HepG2 (cell line): ENCODE measurements around the gene KREMEN1. TPM values are rescaled to one million over a fixed set of nuclear protein-coding genes. Genes with fewer than 3 reads are reported as not detected.

Experiments used
- ATAC-seq: fragments of 200-7000 bp; cut with Tn5 transposase; 3 replicates; pipeline ENCODE4 v1.9.1; 2020; ENCODE audit warnings: mild to moderate bottlenecking, moderate library complexity
- BruUV-seq: library from RNA; stranded (reverse); fragments of 400-500 nt; replicated peaks from 2 replicates; lab custom pipeline; 2021; lab: Mats Ljungman, UMichigan
- CTCF ChIA-PET: fragments of 300-600 bp; formaldehyde crosslinking; extraction: SDS; loops from one replicate; lab custom pipeline; 2021; ENCODE audit warnings: low total read pairs, inconsistent platforms, low intra/inter-chr PET ratio; lab: Yijun Ruan, JAX
- POLR2A ChIA-PET: fragments of 350-600 bp; sonication (Branson Sonifier 250); formaldehyde crosslinking; loops from one replicate; lab custom pipeline; 2020; ENCODE audit warnings: antibody characterized with exemption, inconsistent platforms; lab: Yijun Ruan, JAX
- DNase-seq: peaks from one replicate; pipeline ENCODE4 v3.0.0-alpha.2; 2015; ENCODE audit warnings: low spot score
- FAIRE-seq: peaks from 3 replicates; lab custom pipeline; 2011; peaks lifted over from hg19 to GRCh38; lab: Jason Lieb, UNC
- H2AFZ ChIP-seq: one replicate; pipeline ENCODE4 v1.6.1; 2011; ENCODE audit warnings: low read length, inconsistent platforms
- H3K27ac ChIP-seq: fragments of 300-600 bp; 3 replicates; pipeline ENCODE4 v1.8.0; 2011; ENCODE audit warnings: mixed run types, mild to moderate bottlenecking, mixed read lengths, low read length, inconsistent platforms; ENCODE audit not compliant: insufficient read depth; ENCODE audit errors: extremely low read length
- H3K27me3 ChIP-seq, 2 experiments: fragments of 200-600 bp in 1 of 2; 2 replicates in 1 of 2; 3 replicates in 1 of 2; pipeline versions ENCODE4 v1.6.0 to v1.8.0; 2011; ENCODE audit warnings: low read length in 2 of 2, mild to moderate bottlenecking in 2 of 2, moderate library complexity in 2 of 2, inconsistent platforms in 1 of 2; ENCODE audit not compliant: insufficient read depth in 2 of 2, control insufficient read depth in 1 of 2
- H3K36me3 ChIP-seq, 2 experiments: fragments of 200-600 bp in 1 of 2; replicated peaks in 1 of 2; 2 replicates in 1 of 2; 3 replicates in 1 of 2; pipeline versions ENCODE4 v1.5.1 to v1.8.0; 2011; ENCODE audit warnings: low read length in 2 of 2, inconsistent platforms in 1 of 2; ENCODE audit not compliant: insufficient read depth in 2 of 2, control insufficient read depth in 1 of 2
- H3K4me1 ChIP-seq: 2 replicates; pipeline ENCODE4 v1.5.1; 2012; ENCODE audit warnings: low read length, inconsistent platforms; ENCODE audit not compliant: insufficient read depth
- H3K4me2 ChIP-seq: 2 replicates; pipeline ENCODE4 v1.6.0; 2011; ENCODE audit warnings: low read depth, low read length, inconsistent platforms
- H3K4me3 ChIP-seq, 3 experiments: fragments of 200-600 bp in 1 of 3; sonication (generic), shearing (Covaris generic) in 1 of 3; replicated peaks in 1 of 3; 2 replicates each; pipeline ENCODE4 v1.5.1; 2011 to 2016; ENCODE audit warnings: low read length in 3 of 3, inconsistent platforms in 2 of 3, low read depth in 2 of 3, mild to moderate bottlenecking in 2 of 3, control low read depth in 1 of 3, mixed read lengths in 1 of 3; ENCODE audit not compliant: insufficient read depth in 1 of 3
- H3K79me2 ChIP-seq: one replicate; pipeline ENCODE4 v1.6.1; 2011; ENCODE audit warnings: low read length, inconsistent platforms; ENCODE audit not compliant: insufficient read depth
- H3K9ac ChIP-seq: 2 replicates; pipeline ENCODE4 v1.6.0; 2011; ENCODE audit warnings: mild to moderate bottlenecking, low read depth, low read length, inconsistent platforms; ENCODE audit not compliant: insufficient read depth
- H3K9me3 ChIP-seq: 2 replicates; pipeline ENCODE4 v1.5.1; 2012; ENCODE audit warnings: mild to moderate bottlenecking, low read length
- H4K20me1 ChIP-seq: 2 replicates; pipeline ENCODE4 v1.6.0; 2011; ENCODE audit warnings: inconsistent platforms, mild to moderate bottlenecking, low read length, moderate library complexity; ENCODE audit not compliant: insufficient read depth
- EHMT2 ChIP-seq: fragments of 200-600 bp; sonication (generic); IDR thresholded peaks from 2 replicates; pipeline ENCODE4 v1.7.0; 2017; ENCODE audit warnings: antibody characterized with exemption, low read depth, low read length, borderline replicate concordance
- SRY ChIP-seq: sonication (generic); formaldehyde crosslinking; IDR thresholded peaks from 2 replicates; pipeline ENCODE4 v1.8.0; 2022; ENCODE audit warnings: mild to moderate bottlenecking, missing genetic modification reagents
- TBX3 ChIP-seq: fragments of 450-650 bp; IDR thresholded peaks from 2 replicates; pipeline ENCODE4 v1.6.1; 2017; ENCODE audit warnings: antibody characterized with exemption, mild to moderate bottlenecking, inconsistent platforms, borderline replicate concordance
- ZNF263 ChIP-seq: sonication (generic); formaldehyde crosslinking; IDR thresholded peaks from 2 replicates; pipeline ENCODE4 v1.4.0; 2020; ENCODE audit warnings: missing genetic modification reagents
- ZNF382 ChIP-seq: sonication (generic); formaldehyde crosslinking; IDR thresholded peaks from 2 replicates; pipeline ENCODE4 v1.5.0; 2020; ENCODE audit warnings: missing genetic modification reagents, mild to moderate bottlenecking, borderline replicate concordance
- WGBS: methylation state at CpG from one replicate; pipeline ENCODE4 v1.1.6; 2017; ENCODE audit warnings: low lambda C conversion rate; 5-methylcytosine and 5-hydroxymethylcytosine counted together
- in situ Hi-C: cut with HindIII; loops from 2 replicates; pipeline ENCODE4 v1.10.0; 2017; ENCODE audit warnings: low pct_unique_long_range_greater_than_20kb; ENCODE audit not compliant: extremely low pct_ligation_motif_present
- intact Hi-C: fragments of 100-400 bp; cut with micrococcal nuclease; formaldehyde crosslinking; loops from one replicate; pipeline ENCODE4 v1.10.0; 2022; ENCODE audit not compliant: unreplicated experiment
- polyA plus RNA-seq, 8 experiments: library from polyadenylated mRNA; depleted of rRNA in 3 of 8; stranded (reverse) in 7 of 8; unstranded in 1 of 8; fragments of >200 nt; fragmentation: Illumina TruSeq in 4 of 8; extraction: Trizol in 4 of 8; gene quantifications; 2 replicates each; pipeline versions ENCODE4 v1.2.1 to v1.2.3, GENCODE V29; 2011 to 2016; ENCODE audit warnings: low read depth in 4 of 8, missing spikeins in 1 of 8, mixed read lengths in 1 of 8; ENCODE audit not compliant: insufficient read depth in 1 of 8
- total RNA-seq, 5 experiments: library from RNA; depleted of rRNA; stranded (reverse); fragments of >200 nt; fragmentation: Illumina TruSeq; extraction: Trizol; gene quantifications; 2 replicates each; pipeline ENCODE4 v1.2.3, GENCODE V29; 2016; ENCODE audit warnings: low read depth in 1 of 5
- TF ChIP-seq, protein P1 (sequence below): sonication (generic); formaldehyde crosslinking; IDR thresholded peaks from 2 replicates; pipeline ENCODE4 v1.4.0; 2020; ENCODE audit warnings: missing genetic modification reagents
- TF ChIP-seq, protein P2 (sequence below): sonication (generic); formaldehyde crosslinking; IDR thresholded peaks from 2 replicates; pipeline ENCODE4 v1.8.0; 2022; ENCODE audit warnings: missing genetic modification reagents, mild to moderate bottlenecking, moderate library complexity, borderline replicate concordance
- TF ChIP-seq, protein P3 (sequence below): sonication (generic); formaldehyde crosslinking; IDR thresholded peaks from 2 replicates; pipeline ENCODE4 v1.4.0; 2020; ENCODE audit warnings: missing genetic modification reagents

KREMEN1 gene
- total and polyA plus RNA-seq, 2 of the 13 experiments (the other 11 are each of a cell fraction or from before 2014, with no cell fraction given): 9.8 to 13.8 TPM

DNA sequence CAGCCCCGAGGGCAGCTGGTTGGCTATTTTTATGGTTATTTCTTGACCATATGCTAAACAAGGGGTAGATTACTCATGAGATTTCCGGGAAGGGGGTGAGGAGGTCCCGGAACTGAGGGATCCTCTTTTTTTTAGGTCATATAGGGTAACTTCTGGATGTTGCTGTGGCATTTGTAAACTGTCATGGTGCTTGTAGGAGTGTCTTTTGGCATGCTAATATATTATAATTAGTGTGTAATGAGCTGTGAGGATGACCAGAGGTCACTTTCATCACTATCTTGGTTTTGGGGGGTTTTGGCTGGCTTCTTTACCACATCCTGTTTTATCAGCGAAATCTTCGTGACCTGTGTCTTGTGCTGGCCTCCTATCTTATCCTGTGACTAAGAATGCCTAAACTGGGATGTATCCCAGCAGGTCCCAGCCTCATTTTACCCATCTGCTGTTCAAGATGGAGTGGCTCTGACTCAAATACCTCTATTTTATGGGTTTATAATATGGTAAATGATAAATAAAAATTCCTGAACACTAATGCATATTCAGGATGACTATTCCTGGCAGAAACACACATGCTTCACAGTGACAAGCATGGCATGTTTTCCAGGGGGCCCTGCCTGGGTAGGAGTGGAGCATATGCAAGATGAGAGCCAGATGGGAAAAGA lies 11.2 kb downstream of the KREMEN1 start:
- intact Hi-C loops (no loop called here), in situ Hi-C loops (no loop called here)
- H3K9me3 ChIP-seq: no peaks in the 10 kb centered on the region
- ChIA-PET POLR2A (no interaction called here), CTCF (no interaction called here)
- FAIRE-seq (no peak), ATAC-seq (no peak), DNase-seq (no peak)
- no peak overlapping the region for H3K4me3 ChIP-seq
- H3K9ac ChIP-seq: no peak overlapping the region
- H3K4me2 ChIP-seq: no peak overlapping the region
- no peaks in the 10 kb centered on the region for H4K20me1 ChIP-seq
- BruUV-seq: no TSS peak
- no peaks in the 10 kb centered on the region for H3K79me2 ChIP-seq
- H2AFZ ChIP-seq: no peak overlapping the region
- no peaks in the 10 kb centered on the region for H3K27me3 ChIP-seq
- no peaks in the 10 kb centered on the region for H3K36me3 ChIP-seq
- 100% methylated on average over 5 of the region's 5 CpGs for WGBS
- no peak overlapping the region for H3K27ac ChIP-seq
- H3K4me1 ChIP-seq: no peaks in the 10 kb centered on the region
- no peak for TF ChIP-seq ZNF263 (CRISPR knock-in tag)
- TF ChIP-seq EHMT2: no peak
- no peak for TF ChIP-seq TBX3
- TF ChIP-seq ZNF382 (CRISPR knock-in tag): no peak
- TF ChIP-seq, protein P1, sequence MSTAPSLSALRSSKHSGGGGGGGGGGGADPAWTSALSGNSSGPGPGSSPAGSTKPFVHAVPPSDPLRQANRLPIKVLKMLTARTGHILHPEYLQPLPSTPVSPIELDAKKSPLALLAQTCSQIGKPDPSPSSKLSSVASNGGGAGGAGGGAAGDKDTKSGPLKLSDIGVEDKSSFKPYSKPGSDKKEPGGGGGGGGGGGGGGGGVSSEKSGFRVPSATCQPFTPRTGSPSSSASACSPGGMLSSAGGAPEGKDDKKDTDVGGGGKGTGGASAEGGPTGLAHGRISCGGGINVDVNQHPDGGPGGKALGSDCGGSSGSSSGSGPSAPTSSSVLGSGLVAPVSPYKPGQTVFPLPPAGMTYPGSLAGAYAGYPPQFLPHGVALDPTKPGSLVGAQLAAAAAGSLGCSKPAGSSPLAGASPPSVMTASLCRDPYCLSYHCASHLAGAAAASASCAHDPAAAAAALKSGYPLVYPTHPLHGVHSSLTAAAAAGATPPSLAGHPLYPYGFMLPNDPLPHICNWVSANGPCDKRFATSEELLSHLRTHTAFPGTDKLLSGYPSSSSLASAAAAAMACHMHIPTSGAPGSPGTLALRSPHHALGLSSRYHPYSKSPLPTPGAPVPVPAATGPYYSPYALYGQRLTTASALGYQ (CRISPR knock-in tag): no peak
- TF ChIP-seq SRY (CRISPR knock-in tag): no peak
- TF ChIP-seq, protein P2, sequence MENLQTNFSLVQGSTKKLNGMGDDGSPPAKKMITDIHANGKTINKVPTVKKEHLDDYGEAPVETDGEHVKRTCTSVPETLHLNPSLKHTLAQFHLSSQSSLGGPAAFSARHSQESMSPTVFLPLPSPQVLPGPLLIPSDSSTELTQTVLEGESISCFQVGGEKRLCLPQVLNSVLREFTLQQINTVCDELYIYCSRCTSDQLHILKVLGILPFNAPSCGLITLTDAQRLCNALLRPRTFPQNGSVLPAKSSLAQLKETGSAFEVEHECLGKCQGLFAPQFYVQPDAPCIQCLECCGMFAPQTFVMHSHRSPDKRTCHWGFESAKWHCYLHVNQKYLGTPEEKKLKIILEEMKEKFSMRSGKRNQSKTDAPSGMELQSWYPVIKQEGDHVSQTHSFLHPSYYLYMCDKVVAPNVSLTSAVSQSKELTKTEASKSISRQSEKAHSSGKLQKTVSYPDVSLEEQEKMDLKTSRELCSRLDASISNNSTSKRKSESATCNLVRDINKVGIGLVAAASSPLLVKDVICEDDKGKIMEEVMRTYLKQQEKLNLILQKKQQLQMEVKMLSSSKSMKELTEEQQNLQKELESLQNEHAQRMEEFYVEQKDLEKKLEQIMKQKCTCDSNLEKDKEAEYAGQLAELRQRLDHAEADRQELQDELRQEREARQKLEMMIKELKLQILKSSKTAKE: no peak
- TF ChIP-seq, protein P3, sequence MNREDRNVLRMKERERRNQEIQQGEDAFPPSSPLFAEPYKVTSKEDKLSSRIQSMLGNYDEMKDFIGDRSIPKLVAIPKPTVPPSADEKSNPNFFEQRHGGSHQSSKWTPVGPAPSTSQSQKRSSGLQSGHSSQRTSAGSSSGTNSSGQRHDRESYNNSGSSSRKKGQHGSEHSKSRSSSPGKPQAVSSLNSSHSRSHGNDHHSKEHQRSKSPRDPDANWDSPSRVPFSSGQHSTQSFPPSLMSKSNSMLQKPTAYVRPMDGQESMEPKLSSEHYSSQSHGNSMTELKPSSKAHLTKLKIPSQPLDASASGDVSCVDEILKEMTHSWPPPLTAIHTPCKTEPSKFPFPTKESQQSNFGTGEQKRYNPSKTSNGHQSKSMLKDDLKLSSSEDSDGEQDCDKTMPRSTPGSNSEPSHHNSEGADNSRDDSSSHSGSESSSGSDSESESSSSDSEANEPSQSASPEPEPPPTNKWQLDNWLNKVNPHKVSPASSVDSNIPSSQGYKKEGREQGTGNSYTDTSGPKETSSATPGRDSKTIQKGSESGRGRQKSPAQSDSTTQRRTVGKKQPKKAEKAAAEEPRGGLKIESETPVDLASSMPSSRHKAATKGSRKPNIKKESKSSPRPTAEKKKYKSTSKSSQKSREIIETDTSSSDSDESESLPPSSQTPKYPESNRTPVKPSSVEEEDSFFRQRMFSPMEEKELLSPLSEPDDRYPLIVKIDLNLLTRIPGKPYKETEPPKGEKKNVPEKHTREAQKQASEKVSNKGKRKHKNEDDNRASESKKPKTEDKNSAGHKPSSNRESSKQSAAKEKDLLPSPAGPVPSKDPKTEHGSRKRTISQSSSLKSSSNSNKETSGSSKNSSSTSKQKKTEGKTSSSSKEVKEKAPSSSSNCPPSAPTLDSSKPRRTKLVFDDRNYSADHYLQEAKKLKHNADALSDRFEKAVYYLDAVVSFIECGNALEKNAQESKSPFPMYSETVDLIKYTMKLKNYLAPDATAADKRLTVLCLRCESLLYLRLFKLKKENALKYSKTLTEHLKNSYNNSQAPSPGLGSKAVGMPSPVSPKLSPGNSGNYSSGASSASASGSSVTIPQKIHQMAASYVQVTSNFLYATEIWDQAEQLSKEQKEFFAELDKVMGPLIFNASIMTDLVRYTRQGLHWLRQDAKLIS (CRISPR knock-in tag): no peak
